H9 (cell line): Measurements from ENCODE around the gene FBXO22. TPM values are rescaled to one million over a fixed set of nuclear protein-coding genes. Genes with fewer than 3 reads are reported as not detected.

Experiments
- DNase-seq: peaks from one replicate; pipeline ENCODE4 v3.0.0-alpha.2; 2017
- H2AFZ ChIP-seq: one replicate; pipeline ENCODE4 v1.6.1; 2013; ENCODE audit warnings: mild to moderate bottlenecking, low read length, control low read depth, moderate library complexity
- H2AK5ac ChIP-seq: 2 replicates; pipeline ENCODE4 v1.6.1; 2013; ENCODE audit warnings: low read length, control low read depth, mixed read lengths; ENCODE audit not compliant: insufficient read length
- H2BK120ac ChIP-seq: one replicate; pipeline ENCODE4 v1.6.1; 2013; ENCODE audit warnings: low read depth, mild to moderate bottlenecking, low read length, control low read depth, inconsistent platforms; ENCODE audit not compliant: poor library complexity, severe bottlenecking
- H2BK12ac ChIP-seq: 2 replicates; pipeline ENCODE4 v1.6.1; 2013; ENCODE audit warnings: low read length, control low read depth, mixed read lengths, low read depth; ENCODE audit not compliant: insufficient read length
- H2BK15ac ChIP-seq: 2 replicates; pipeline ENCODE4 v1.6.1; 2013; ENCODE audit warnings: low read depth, low read length, control low read depth
- H2BK20ac ChIP-seq: one replicate; pipeline ENCODE4 v1.6.1; 2013; ENCODE audit warnings: low read depth, mild to moderate bottlenecking, low read length, control low read depth, inconsistent platforms; ENCODE audit not compliant: poor library complexity, severe bottlenecking
- H2BK5ac ChIP-seq: 2 replicates; pipeline ENCODE4 v1.6.1; 2013; ENCODE audit warnings: low read length, control low read depth, mixed read lengths; ENCODE audit not compliant: insufficient read length
- H3K14ac ChIP-seq: 2 replicates; pipeline ENCODE4 v1.6.1; 2013; ENCODE audit warnings: low read length, control low read depth; ENCODE audit not compliant: insufficient read depth
- H3K18ac ChIP-seq: 2 replicates; pipeline ENCODE4 v1.6.1; 2013; ENCODE audit warnings: low read depth, mild to moderate bottlenecking, mixed read lengths, low read length, control low read depth; ENCODE audit not compliant: insufficient read length
- H3K23ac ChIP-seq: 2 replicates; pipeline ENCODE4 v1.6.1; 2013; ENCODE audit warnings: low read length, control low read depth, mixed read lengths, low read depth; ENCODE audit not compliant: insufficient read length
- H3K23me2 ChIP-seq: 2 replicates; pipeline ENCODE4 v1.6.1; 2013; ENCODE audit warnings: low read depth, mild to moderate bottlenecking, mixed read lengths, low read length, control low read depth; ENCODE audit not compliant: insufficient read length, poor library complexity, severe bottlenecking
- H3K27ac ChIP-seq: 2 replicates; pipeline ENCODE4 v1.5.1; 2013; ENCODE audit warnings: low read length, control low read depth, mixed read lengths, low read depth; ENCODE audit not compliant: insufficient read length
- H3K27me3 ChIP-seq: 2 replicates; pipeline ENCODE4 v1.6.1; 2013; ENCODE audit warnings: low read length, control low read depth, inconsistent platforms; ENCODE audit not compliant: insufficient read depth
- H3K4ac ChIP-seq: 2 replicates; pipeline ENCODE4 v1.6.1; 2013; ENCODE audit warnings: low read depth, mild to moderate bottlenecking, control low read depth, inconsistent platforms, low read length, moderate library complexity
- H3K4me1 ChIP-seq: 2 replicates; pipeline ENCODE4 v1.6.1; 2013; ENCODE audit warnings: low read length, control low read depth, inconsistent platforms; ENCODE audit not compliant: insufficient read depth
- H3K4me2 ChIP-seq: 2 replicates; pipeline ENCODE4 v1.6.1; 2013; ENCODE audit warnings: low read length, control low read depth, mixed read lengths; ENCODE audit not compliant: insufficient read length, insufficient read depth
- H3K56ac ChIP-seq: 2 replicates; pipeline ENCODE4 v1.6.1; 2013; ENCODE audit warnings: low read depth, mild to moderate bottlenecking, mixed read lengths, low read length, control low read depth; ENCODE audit not compliant: insufficient read length
- H3K79me1 ChIP-seq: 2 replicates; pipeline ENCODE4 v1.6.1; 2013; ENCODE audit warnings: low read depth, mild to moderate bottlenecking, moderate library complexity, low read length, control low read depth, inconsistent platforms; ENCODE audit not compliant: insufficient read depth, poor library complexity, severe bottlenecking
- H3K79me2 ChIP-seq: 2 replicates; pipeline ENCODE4 v1.6.1; 2013; ENCODE audit warnings: low read length, control low read depth, inconsistent platforms; ENCODE audit not compliant: insufficient read depth
- H3K9ac ChIP-seq: 2 replicates; pipeline ENCODE4 v1.6.1; 2013; ENCODE audit warnings: low read length, control low read depth, mixed read lengths; ENCODE audit not compliant: insufficient read length; ENCODE audit errors: extremely low read depth
- H3K9me3 ChIP-seq: one replicate; pipeline ENCODE4 v1.6.1; 2013; ENCODE audit warnings: low read depth, low read length, inconsistent platforms; ENCODE audit not compliant: control insufficient read depth
- H3T11ph ChIP-seq: one replicate; pipeline ENCODE4 v1.6.1; 2013; ENCODE audit warnings: mild to moderate bottlenecking, low read length, control low read depth, inconsistent platforms
- H4K20me1 ChIP-seq: one replicate; pipeline ENCODE4 v1.6.1; 2013; ENCODE audit not compliant: control insufficient read depth, insufficient read length, insufficient read depth
- H4K5ac ChIP-seq: 2 replicates; pipeline ENCODE4 v1.6.1; 2013; ENCODE audit warnings: low read depth, mild to moderate bottlenecking, mixed read lengths, low read length, control low read depth; ENCODE audit not compliant: insufficient read length
- H4K8ac ChIP-seq: replicated peaks from 2 replicates; pipeline ENCODE4 v1.6.1; 2013; ENCODE audit warnings: low read length, control low read depth, mixed read lengths, low read depth; ENCODE audit not compliant: insufficient read length
- H4K91ac ChIP-seq: 2 replicates; pipeline ENCODE4 v1.6.1; 2013; ENCODE audit warnings: low read depth, mild to moderate bottlenecking, moderate library complexity, mixed read lengths, low read length, control low read depth; ENCODE audit not compliant: insufficient read length
- H3K27ac Mint-ChIP-seq, 3 experiments: 2 replicates in 2 of 3; 3 replicates in 1 of 3; pipeline ENCODE4 v1.8.0; 2020 to 2021; ENCODE audit warnings: mixed read lengths in 3 of 3, mild to moderate bottlenecking in 1 of 3, moderate library complexity in 1 of 3
- H3K27me3 Mint-ChIP-seq: 2 replicates; pipeline ENCODE4 v1.8.0; 2021; ENCODE audit warnings: low read depth, mild to moderate bottlenecking, moderate library complexity, mixed read lengths
- H3K36me3 Mint-ChIP-seq, 3 experiments: 2 replicates in 2 of 3; 3 replicates in 1 of 3; pipeline ENCODE4 v1.8.0; 2020 to 2021; ENCODE audit warnings: low read depth in 3 of 3, mixed read lengths in 3 of 3; ENCODE audit not compliant: insufficient read depth in 1 of 3
- H3K4me1 Mint-ChIP-seq, 2 experiments: 2 replicates each; pipeline ENCODE4 v1.8.0; 2020; ENCODE audit warnings: mixed read lengths in 2 of 2
- H3K4me3 Mint-ChIP-seq, 2 experiments: 2 replicates in 1 of 2; 3 replicates in 1 of 2; pipeline ENCODE4 v1.8.0; 2020 to 2021; ENCODE audit warnings: mild to moderate bottlenecking in 2 of 2, mixed read lengths in 2 of 2, moderate library complexity in 1 of 2
- H3K9me3 Mint-ChIP-seq, 2 experiments: 2 replicates in 1 of 2; 3 replicates in 1 of 2; pipeline ENCODE4 v1.8.0; 2020; ENCODE audit warnings: mild to moderate bottlenecking in 2 of 2, mixed read lengths in 2 of 2, moderate library complexity in 1 of 2
- CTCF ChIP-seq: fragments of 200-600 bp; sonication (generic); conservative IDR thresholded peaks from 3 replicates; pipeline ENCODE4 v1.8.0; 2021; ENCODE audit warnings: antibody characterized with exemption, mild to moderate bottlenecking
- WGBS: extraction: QIAGEN DNeasy Blood & Tissue Kit; methylation state at CpG from one replicate; pipeline ENCODE4 v1.1.7; 2013; ENCODE audit warnings: missing lambda C conversion rate, low lambda C conversion rate, mixed read lengths; ENCODE audit not compliant: insufficient read length; ENCODE audit errors: extremely low coverage; 5-methylcytosine and 5-hydroxymethylcytosine counted together
- total RNA-seq: library from RNA; stranded (reverse); gene quantifications from 2 replicates; pipeline ENCODE4 v1.2.1, GENCODE V29; 2021

The FBXO22 gene
- total RNA-seq, 1 experiment from 2014 or later, result 59.9 TPM

DNA sequence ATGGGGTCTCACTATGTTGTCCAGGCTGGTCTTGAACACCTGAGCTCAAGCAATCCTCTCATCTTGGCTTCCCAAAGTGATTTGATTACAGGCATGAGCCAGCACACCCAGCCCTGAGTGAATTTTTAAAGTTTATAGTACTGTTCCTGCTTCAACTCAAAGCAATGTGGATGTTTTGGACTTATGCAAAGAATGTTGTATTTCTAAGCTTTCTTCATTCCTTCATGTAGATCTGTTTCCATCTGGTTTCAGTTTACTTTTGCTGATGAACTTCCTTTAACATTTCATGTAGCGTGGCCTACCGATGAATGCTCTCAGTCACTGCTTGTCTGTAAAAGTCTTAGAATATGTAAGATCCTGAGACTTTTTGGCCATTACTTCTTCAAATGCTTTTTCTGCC, 85.4 kb downstream of the FBXO22 start:
- H3K36me3 Mint-ChIP-seq, result peaks cover 0 to 3% (median 0%) of the 10 kb centered on the region in 3 experiments; a peak in 1 of 7 replicates
- no peaks in the 10 kb centered on the region for H4K20me1 ChIP-seq
- H3K27me3 ChIP-seq, result no peaks in the 10 kb centered on the region
- no peak overlapping the region for H2AK5ac ChIP-seq
- H3K79me2 ChIP-seq, result no peaks in the 10 kb centered on the region
- H3K4me1 ChIP-seq, result no peaks in the 10 kb centered on the region
- H4K91ac ChIP-seq, result no peak overlapping the region
- no CpG with 5 or more reads among the region's 2 CpGs for WGBS
- no peak overlapping the region for H2BK20ac ChIP-seq
- H3K9me3 ChIP-seq, result no peaks in the 10 kb centered on the region
- no peak overlapping the region for H3K4ac ChIP-seq
- H3K56ac ChIP-seq, result no peak overlapping the region
- no peak overlapping the region for H3K27ac Mint-ChIP-seq
- H3K27ac ChIP-seq, result no peak overlapping the region
- H3K4me3 Mint-ChIP-seq, result no peak overlapping the region
- H4K8ac ChIP-seq, result no peak overlapping the region
- H3K4me2 ChIP-seq, result no peak overlapping the region
- H3K27me3 Mint-ChIP-seq, result no peaks in the 10 kb centered on the region
- H2BK5ac ChIP-seq, result no peak overlapping the region
- no peak overlapping the region for H3K14ac ChIP-seq
- no peaks in the 10 kb centered on the region for H3K23me2 ChIP-seq
- H3T11ph ChIP-seq, result no peak overlapping the region
- no peaks in the 10 kb centered on the region for H3K79me1 ChIP-seq
- H3K9ac ChIP-seq, result no peak overlapping the region
- H3K4me1 Mint-ChIP-seq, result peaks cover 1 to 2% of the 10 kb centered on the region in 2 experiments
- DNase-seq, result no peak
- no peak overlapping the region for H2AFZ ChIP-seq
- no peak overlapping the region for H3K23ac ChIP-seq
- peaks cover 6 to 8% of the 10 kb centered on the region in 2 experiments for H3K9me3 Mint-ChIP-seq
- no peak overlapping the region for H4K5ac ChIP-seq
- no peak overlapping the region for H2BK15ac ChIP-seq
- H3K18ac ChIP-seq, result no peak overlapping the region
- no peak overlapping the region for H2BK12ac ChIP-seq
- H2BK120ac ChIP-seq, result no peak overlapping the region
- no peak for TF ChIP-seq CTCF
